GM21786 (cell line): Measurements from ENCODE around the gene DEDD.

Experiments
- ATAC-seq: cut with Tn5 transposase; IDR thresholded peaks from one replicate; pipeline ENCODE4 v1.9.1; 2021; ENCODE audit not compliant: unreplicated experiment

Gene DEDD

GRCh38 chr1:161095230-161095629 lies 37.2 kb downstream of the DEDD start:
- no peak for ATAC-seq

DNA sequence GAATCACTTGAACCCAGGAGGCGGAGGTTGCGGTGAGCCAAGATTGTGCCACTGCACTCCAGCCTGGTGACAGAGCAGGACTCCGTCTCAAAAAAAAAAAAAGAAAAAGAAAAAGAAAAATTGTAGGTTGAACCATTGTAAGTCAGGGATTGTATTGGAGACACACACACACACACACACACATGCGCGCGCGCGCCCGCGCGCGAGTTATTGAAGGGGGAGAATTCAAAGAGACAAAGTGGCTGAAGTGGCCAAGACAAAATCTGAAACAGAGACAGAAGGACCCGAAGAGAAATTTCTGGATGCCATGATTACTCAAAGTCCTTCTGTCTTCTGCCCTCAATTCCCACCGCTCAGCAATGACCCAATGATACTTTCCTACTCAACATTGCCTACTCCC lies 38.0 kb downstream of the DEDD start:
- ATAC-seq, result no peak

DNA sequence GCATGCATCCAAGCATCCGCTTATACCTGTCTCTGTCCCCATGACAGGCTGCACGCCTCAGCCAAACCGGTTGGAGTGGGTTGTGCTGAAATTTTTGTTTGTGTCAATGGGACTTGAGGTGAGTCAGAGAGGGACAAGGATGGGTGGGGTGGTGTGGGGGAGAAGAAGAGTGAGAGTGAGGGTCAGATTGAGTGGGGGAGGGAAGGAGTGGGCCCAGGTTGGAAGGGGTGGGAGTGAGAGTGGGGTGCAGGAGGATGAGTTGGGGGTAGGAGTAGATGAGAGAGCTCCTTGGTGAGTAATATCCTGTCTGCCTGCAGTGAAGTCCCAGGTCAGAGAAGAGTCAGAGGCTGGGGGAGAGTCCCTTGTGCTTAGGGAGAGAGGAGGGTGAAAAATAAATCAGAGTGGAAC lies 39.8 kb downstream of the DEDD start:
- no peak for ATAC-seq

- no peak for ATAC-seq
Observed at GRCh38 chr1:161091796-161092507, 40.5 kb downstream of the DEDD start.

DNA sequence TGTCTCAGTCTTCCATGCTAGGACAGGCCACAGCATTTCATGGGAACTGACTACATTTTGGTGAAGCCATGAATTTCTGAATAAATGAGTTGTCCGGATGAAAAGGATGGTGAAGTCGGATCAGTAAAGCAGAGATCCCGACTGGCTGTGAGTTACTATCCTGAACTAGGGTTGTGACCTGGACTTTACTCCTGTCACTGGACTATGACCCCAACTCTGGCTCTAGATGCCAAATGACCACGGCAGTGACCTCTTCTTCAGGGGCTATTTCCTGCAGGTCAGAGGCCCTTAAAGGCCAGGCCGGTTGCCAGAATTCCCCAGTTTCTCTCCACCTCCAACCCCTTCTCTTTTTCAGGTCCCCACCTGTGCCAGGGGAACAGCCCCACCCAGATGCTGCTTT lies 41.4 kb downstream of the DEDD start:
- ATAC-seq, result no peak

DNA sequence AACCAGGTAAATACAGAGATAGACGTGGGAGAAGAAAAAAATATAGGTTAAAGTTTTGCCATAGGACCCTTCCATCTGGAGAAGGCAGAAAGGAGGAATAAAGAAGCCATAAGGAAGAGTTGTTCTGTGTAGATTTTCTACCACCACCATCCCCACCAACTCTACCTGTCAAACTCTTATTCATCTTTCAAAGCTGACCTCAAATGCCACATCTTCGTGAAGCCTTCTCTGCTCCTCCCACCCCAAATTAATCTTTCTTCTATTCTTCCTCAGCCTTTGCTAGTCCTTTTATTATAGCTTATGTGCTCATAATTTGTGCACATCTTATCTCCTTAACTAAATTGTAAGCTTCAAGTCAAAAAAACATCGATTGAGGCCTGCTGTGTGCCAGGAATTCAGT lies 41.9 kb downstream of the DEDD start:
- ATAC-seq, result no peak

GRCh38 chr1:161089938-161090337 lies 42.5 kb downstream of the DEDD start:
- no peak for ATAC-seq

DNA sequence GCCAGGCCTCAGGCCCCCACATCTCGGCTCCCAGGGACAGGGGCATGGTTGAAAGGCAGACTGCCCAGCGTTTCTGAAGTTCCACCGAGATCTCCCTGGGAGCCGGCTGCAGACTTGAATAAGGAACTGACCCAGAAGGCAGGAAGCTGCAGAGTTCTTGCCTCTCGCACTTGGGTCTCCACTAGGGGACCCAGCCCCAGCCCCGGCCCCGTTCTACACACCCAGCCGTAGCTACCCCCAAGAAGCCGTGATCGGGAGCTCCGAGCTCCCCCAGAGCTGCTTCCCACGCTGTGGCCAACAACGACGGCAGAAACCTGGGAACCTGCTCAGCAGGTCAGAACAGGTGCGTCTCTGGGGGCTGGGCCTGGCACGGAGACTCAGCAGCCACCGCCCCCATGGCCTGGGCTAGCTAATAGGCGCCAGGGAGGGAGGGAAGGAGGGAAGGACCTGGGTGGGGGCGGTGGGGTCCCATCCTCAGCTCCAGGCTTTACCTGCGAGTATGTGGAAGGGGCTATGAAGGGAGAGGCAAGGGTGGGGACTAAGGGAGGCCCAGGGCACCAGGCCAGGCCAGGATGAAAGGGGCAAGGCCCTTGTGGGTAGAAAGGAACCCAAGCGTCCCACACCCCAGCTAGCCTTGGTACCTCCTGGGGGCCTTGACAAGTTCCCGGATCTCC lies 43.1 kb downstream of the DEDD start, which contains the start of gene NECTIN4:
TSS of gene NECTIN4 (minus strand) at position 308 of the 674 bp plus-strand sequence. CDS start at position 46, 262 bp downstream.
- no peak for ATAC-seq

DNA sequence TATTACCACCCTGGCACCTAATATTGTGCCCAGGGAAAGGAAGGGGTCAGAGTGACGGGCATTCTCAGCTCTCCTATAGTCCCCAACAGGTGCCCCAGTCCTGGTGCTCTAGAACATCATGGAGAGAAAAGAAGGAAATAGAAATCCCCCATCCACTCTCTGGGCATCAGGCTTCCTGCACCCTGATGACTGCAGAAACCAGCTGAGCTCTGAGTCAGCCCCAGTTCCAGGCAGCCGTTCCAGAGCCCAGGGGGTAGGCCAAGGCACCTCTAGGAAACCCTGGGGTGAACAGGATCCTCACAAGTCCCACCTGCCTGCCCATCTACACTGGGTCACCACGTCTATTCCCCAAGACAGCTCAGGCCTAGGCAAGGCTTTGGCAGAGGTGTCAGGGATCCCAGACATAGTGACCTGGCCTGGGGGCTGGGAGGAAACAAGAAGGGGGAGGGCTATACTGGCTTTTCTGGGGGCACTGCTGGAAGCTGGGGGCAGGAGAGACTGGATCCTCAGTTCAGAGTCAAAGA lies 43.8 kb downstream of the DEDD start:
- ATAC-seq, result no peak

DNA sequence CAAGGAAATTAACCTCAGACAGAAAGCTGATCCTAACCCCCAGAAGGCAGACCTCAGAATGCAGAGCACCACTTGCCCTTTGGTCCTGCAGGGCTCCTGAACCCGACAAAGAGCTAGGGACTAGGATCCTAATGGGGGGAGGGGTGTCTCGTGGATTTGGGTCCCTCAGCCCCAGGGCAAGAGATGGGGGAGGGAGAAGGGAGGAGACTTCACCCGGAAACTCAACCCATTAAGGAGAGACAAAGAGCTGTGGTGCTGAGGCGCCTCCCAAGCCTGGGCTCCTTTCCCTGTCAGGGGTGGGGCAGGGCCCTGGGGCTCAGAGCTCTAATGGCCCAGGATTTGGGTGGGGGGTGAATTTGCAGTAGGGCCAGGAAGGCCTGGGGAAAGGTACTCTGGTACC lies 46.0 kb downstream of the DEDD start:
- ATAC-seq, result no peak

- no peak for ATAC-seq
Observed at GRCh38 chr1:161085165-161085564, 47.3 kb downstream of the DEDD start.

DNA sequence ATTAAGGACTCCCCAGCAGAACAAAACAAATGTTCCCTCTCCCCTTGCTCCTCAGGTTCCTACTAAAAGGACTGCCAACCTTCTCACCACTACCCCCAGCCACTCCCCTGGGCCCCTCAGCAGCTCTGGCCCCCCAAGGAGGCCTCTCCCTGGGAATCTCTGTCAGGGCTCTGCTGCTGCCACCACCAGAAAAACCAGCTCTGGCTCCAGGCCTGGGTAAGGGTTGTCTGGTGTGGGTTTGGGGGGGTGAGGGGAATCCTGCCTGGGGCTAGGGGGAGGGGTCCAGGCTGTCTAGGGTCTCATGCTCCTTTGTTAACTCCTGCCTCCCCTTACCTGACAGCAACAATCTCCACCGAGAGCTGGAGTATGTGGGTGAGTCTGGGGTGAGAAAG lies 47.9 kb downstream of the DEDD start:
- no peak for ATAC-seq

DNA sequence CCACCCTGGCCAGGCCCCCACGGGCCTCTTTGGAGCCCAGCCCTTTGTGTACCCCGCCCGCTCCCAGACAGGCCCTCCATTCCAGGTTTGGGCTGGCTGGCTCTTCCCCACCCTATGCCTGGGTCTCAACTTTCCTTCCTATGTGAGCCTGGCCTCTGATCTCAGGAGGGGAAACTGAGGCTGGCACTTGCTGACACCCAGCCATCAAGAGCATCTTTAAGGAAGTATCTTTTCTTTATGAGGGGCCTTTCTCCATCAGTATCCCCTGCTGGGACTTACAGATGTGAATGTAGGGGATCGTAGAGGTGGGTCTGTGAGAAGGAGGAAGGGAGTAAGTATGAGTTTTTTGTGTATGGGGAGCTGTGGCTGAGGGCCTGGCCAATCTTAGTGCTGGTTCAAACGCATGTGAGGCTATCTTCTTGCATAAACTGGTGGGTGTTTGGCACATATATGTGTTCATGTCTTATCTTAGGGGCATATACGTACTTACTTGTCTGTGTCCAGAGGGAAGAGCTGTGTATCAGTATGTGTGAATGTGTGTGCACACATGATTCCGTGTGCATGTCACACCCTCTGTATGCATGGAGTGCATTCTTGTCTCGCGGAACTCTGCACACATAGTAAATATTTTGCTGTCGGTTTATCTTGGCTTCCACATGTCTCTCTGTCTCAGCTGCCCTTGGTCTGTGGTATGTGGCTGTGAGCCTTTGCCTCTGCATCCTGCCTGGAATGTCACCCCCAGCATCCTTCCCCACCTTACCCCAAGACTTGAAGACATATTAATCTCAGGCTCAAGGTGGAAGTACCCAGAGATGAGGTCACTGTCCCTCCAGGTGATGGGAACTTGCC lies 48.5 kb downstream of the DEDD start:
- no peak for ATAC-seq

- ATAC-seq, result no peak
Observed at GRCh38 chr1:161082996-161083747, 49.3 kb downstream of the DEDD start.

DNA sequence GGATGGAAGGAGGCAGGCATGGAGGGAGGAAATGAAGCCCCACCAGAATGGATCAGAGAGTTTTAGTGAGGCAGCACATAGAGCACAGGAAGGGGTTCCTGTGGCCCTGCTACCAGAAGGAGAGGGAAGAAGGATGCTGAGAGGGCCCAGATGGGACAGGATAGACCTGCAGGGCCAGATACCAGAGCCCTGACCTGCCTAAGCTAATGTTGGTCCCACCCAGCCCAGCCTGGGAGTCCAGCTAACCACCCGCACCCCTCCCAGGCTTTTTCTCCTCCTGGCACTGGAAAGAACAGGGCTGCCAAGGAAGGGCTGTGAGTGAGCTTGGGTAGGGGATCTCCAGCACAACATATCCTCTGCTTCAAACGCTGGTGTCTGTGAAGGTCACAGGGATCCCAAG lies 50.0 kb downstream of the DEDD start:
- ATAC-seq, result no peak

DNA sequence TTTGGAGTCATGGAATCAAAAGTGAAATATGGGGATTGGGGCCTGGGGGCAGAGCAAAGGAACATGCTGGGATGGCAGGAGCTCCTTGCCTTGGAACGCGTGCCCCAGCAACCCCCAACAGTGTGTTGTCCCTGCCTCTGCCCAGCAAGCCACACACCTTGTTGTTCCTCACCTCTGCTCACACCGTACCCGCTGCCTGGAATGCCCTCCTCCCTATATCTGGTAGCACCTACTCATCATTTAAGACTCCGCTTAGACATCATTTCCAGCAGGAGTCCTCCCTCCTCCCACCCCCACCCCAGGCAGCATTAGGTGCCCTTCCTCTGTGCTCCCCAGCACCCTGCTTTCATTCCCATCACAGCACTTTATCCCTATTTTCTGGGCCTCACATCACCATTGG lies 50.9 kb downstream of the DEDD start:
- no peak for ATAC-seq

- no peak for ATAC-seq
Observed at GRCh38 chr1:161080441-161081405, 51.7 kb downstream of the DEDD start.

DNA sequence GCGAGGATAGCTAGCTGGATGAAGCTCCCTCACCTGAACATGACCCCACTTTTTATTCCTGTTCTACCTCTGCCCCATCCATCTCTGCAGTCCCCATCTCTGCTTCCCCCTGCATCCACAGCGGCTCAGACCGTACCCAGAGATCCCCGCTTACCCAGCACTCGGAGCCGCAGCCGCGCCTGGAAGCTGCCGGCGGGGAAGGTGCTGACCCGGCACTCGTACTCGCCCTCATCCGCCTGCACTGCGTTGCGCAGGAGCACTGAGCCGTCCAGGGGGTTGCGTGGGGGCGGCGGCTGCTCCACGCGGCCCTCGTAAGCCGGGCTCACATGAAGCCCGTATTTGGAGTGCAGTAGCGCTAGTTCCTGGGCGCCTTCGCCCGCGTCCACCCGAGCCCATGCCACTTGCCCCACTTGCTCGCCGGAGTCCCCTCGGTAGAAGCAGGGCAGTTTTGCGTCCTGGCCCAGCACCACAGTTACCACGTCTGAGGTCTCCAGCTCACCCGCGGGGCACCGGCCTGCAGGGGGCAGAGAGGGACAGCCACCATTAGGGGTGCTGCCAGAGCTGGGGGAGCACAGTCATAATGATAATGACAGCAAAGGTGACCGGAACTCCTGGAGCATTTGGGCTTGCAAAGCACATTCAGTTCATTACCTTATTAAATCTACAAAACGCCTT lies 52.9 kb downstream of the DEDD start:
- ATAC-seq, result no peak

- no peak for ATAC-seq
Observed at GRCh38 chr1:161077426-161077825, 55.0 kb downstream of the DEDD start.
